Measurements from ENCODE around the gene ITGA5. TPM values are rescaled to one million over a fixed set of nuclear protein-coding genes. Genes with fewer than 3 reads are reported as not detected.

Gene ITGA5
- 3.7 TPM for total RNA-seq

GRCh38 chr12:54419088-54419887, at the start of gene ITGA5:
Gene ITGA5 (minus strand): TSS chr12:54419266. CDS start chr12:54419198, 68 bp downstream.
- peak; percentile 69 to 89 for DNase-seq (ENCODE audit: low spot score in 2 of 2)
- no peak for FAIRE-seq

GRCh38 chr12:54465857-54466523, 46.9 kb upstream of the ITGA5 start:
- FAIRE-seq: no peak

GRCh38 chr12:54463484-54463883, 44.4 kb upstream of the ITGA5 start:
- FAIRE-seq (no peak), DNase-seq (ENCODE audit: low spot score in 2 of 2) (no peak)

More at GRCh38 chr12:54465857-54466523, 46.9 kb upstream of the ITGA5 start:
- DNase-seq (ENCODE audit: low spot score in 2 of 2): no peak

GRCh38 chr12:54463034-54463433, 44.0 kb upstream of the ITGA5 start:
- no peak for DNase-seq (ENCODE audit: low spot score in 2 of 2)
- FAIRE-seq: no peak

- DNase-seq (ENCODE audit: low spot score in 2 of 2): no peak
- FAIRE-seq: no peak
These were observed 41.4 kb upstream of the ITGA5 start for GRCh38 chr12:54460317-54460923.

- no peak for FAIRE-seq
- no peak for DNase-seq (ENCODE audit: low spot score in 2 of 2)
These were observed 40.3 kb upstream of the ITGA5 start for GRCh38 chr12:54459355-54459754.

GRCh38 chr12:54455760-54456469, 36.8 kb upstream of the ITGA5 start:
- DNase-seq (ENCODE audit: low spot score in 2 of 2) (no peak), FAIRE-seq (no peak)

- DNase-seq (ENCODE audit: low spot score in 2 of 2) (no peak), FAIRE-seq (no peak)
These were observed 33.6 kb upstream of the ITGA5 start for GRCh38 chr12:54452628-54453027.

GRCh38 chr12:54448344-54448743, 29.3 kb upstream of the ITGA5 start:
- FAIRE-seq (no peak), DNase-seq (ENCODE audit: low spot score in 2 of 2) (no peak)

GRCh38 chr12:54447917-54448316, 28.9 kb upstream of the ITGA5 start:
- FAIRE-seq (no peak), DNase-seq (ENCODE audit: low spot score in 2 of 2) (no peak)

- FAIRE-seq (no peak), DNase-seq (ENCODE audit: low spot score in 2 of 2) (no peak)
These were observed 25.1 kb upstream of the ITGA5 start for GRCh38 chr12:54444206-54444605.

GRCh38 chr12:54443446-54443845, 24.4 kb upstream of the ITGA5 start:
- FAIRE-seq (no peak), DNase-seq (ENCODE audit: low spot score in 2 of 2) (no peak)

GRCh38 chr12:54442961-54443360, 23.9 kb upstream of the ITGA5 start:
- no peak for FAIRE-seq
- no peak for DNase-seq (ENCODE audit: low spot score in 2 of 2)

- FAIRE-seq: no peak
These were observed 23.0 kb upstream of the ITGA5 start for GRCh38 chr12:54442099-54442498.

GRCh38 chr12:54439521-54440255, 20.6 kb upstream of the ITGA5 start:
- DNase-seq (ENCODE audit: low spot score in 2 of 2) (peak in 1 of 2 donors; percentile 78), FAIRE-seq (no peak)

More at GRCh38 chr12:54442099-54442498, 23.0 kb upstream of the ITGA5 start:
- DNase-seq (ENCODE audit: low spot score in 2 of 2): no peak

- DNase-seq (ENCODE audit: low spot score in 2 of 2) (no peak), FAIRE-seq (no peak)
These were observed 20.0 kb upstream of the ITGA5 start for GRCh38 chr12:54439096-54439495.

- no peak for FAIRE-seq
- DNase-seq (ENCODE audit: low spot score in 2 of 2): no peak
These were observed 19.5 kb upstream of the ITGA5 start for GRCh38 chr12:54438517-54438916.

- DNase-seq (ENCODE audit: low spot score in 2 of 2) (no peak), FAIRE-seq (no peak)
These were observed 18.6 kb upstream of the ITGA5 start for GRCh38 chr12:54437697-54438096.

- no peak for DNase-seq (ENCODE audit: low spot score in 2 of 2)
- FAIRE-seq: no peak
These were observed 18.2 kb upstream of the ITGA5 start for GRCh38 chr12:54437243-54437642.

- FAIRE-seq (no peak), DNase-seq (ENCODE audit: low spot score in 2 of 2) (no peak)
These were observed 13.7 kb upstream of the ITGA5 start for GRCh38 chr12:54432815-54433164.
